ENCODE results near the gene PTGR3.

The PTGR3 gene

GRCh38 chr18:75167759-75168618 is 41.0 kb downstream of the PTGR3 start:
- DNase-seq = no peak

- no peak for DNase-seq
Observed at GRCh38 chr18:75167137-75167536, 41.8 kb downstream of the PTGR3 start.

GRCh38 chr18:75165926-75166325 is 43.0 kb downstream of the PTGR3 start:
- no peak for DNase-seq

- no peak for DNase-seq
Observed at GRCh38 chr18:75164479-75164878, 44.5 kb downstream of the PTGR3 start.

- no peak for DNase-seq
Observed at GRCh38 chr18:75163736-75164135, 45.2 kb downstream of the PTGR3 start.

- no peak for DNase-seq
Observed at GRCh38 chr18:75162978-75163377, 46.0 kb downstream of the PTGR3 start.

- no peak for DNase-seq
Observed at GRCh38 chr18:75162467-75162866, 46.5 kb downstream of the PTGR3 start.

- no peak for DNase-seq
Observed at GRCh38 chr18:75161256-75162028, 47.5 kb downstream of the PTGR3 start.

- DNase-seq = no peak
Observed at GRCh38 chr18:75160364-75160763, 48.6 kb downstream of the PTGR3 start.

GRCh38 chr18:75159646-75160356 is 49.1 kb downstream of the PTGR3 start:
- DNase-seq = no peak

- DNase-seq = no peak
Observed at GRCh38 chr18:75159238-75159518, 49.8 kb downstream of the PTGR3 start.

Measured in NCI-H1105 (cell line).